GM10266 (cell line): ENCODE data around the gene AGMO.

Experiments used
- DNase-seq: peaks from one replicate; pipeline ENCODE4 v3.0.0; 2012; ENCODE audit errors: extremely low spot score
- CTCF ChIP-seq: IDR thresholded peaks from 2 replicates; pipeline ENCODE4 v1.5.1; 2012; ENCODE audit warnings: mild to moderate bottlenecking, low read depth; ENCODE audit not compliant: control insufficient read depth, insufficient read depth; ENCODE audit errors: missing control alignments

Gene AGMO

GRCh38 chr7:15561835-15562234, at the start of gene AGMO:
AGMO (minus strand) TSS chr7:15562015.
- DNase-seq: no peak
- no peak for TF ChIP-seq CTCF

- TF ChIP-seq CTCF: no peak
- no peak for DNase-seq
These were observed 48.7 kb upstream of the AGMO start for GRCh38 chr7:15610503-15610902.

- TF ChIP-seq CTCF: no peak
- DNase-seq: no peak
These were observed 47.5 kb upstream of the AGMO start for GRCh38 chr7:15609287-15609686.

- no peak for DNase-seq
- TF ChIP-seq CTCF: no peak
These were observed 45.9 kb upstream of the AGMO start for GRCh38 chr7:15607529-15608210.

GRCh38 chr7:15606561-15606960, 44.7 kb upstream of the AGMO start:
- no peak for TF ChIP-seq CTCF
- no peak for DNase-seq

- no peak for TF ChIP-seq CTCF
These were observed 42.4 kb upstream of the AGMO start for GRCh38 chr7:15604166-15604565.

GRCh38 chr7:15603124-15603523, 41.3 kb upstream of the AGMO start:
- no peak for TF ChIP-seq CTCF
- DNase-seq: no peak

More at GRCh38 chr7:15604166-15604565, 42.4 kb upstream of the AGMO start:
- DNase-seq: no peak
